ENCODE data around the gene STXBP6.

The STXBP6 gene

DNA sequence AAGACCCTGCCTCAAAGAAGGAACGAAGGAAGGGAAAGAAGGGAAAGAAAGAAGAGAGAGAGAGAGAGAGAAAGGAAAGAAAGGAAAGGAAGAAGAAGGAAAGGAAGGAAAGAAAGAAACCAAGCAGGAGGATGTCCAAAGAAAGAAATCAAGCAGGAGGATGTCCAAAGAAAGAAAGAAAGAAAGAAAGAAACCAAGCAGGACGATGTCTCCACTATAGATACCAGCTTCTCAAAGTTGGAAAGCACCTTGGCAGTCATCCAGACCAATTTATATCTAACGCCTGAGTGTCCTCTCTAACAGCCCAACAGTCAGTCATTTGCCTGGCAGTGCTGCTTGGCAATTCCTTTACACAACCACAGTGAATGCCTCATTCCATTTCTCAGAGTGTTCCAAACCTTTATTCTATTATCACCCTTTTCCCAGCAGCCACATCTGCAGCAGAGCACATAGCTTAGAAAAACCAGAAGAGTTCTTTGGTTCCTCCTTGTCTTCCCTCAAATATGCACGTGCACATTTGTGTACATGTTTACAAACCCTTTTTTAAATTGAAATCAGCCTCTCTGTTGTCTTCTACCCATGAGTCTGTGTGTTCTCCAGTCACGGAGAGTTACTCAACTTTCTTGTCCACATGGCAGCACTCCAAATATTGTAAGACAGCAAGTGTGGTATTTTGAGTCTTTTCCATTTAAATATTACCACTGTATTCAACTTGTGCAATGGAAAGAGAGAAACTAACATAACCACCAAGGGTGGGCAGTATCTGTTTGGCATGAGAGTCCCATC, 138.4 kb downstream of the STXBP6 start:
- no peak for DNase-seq

DNA sequence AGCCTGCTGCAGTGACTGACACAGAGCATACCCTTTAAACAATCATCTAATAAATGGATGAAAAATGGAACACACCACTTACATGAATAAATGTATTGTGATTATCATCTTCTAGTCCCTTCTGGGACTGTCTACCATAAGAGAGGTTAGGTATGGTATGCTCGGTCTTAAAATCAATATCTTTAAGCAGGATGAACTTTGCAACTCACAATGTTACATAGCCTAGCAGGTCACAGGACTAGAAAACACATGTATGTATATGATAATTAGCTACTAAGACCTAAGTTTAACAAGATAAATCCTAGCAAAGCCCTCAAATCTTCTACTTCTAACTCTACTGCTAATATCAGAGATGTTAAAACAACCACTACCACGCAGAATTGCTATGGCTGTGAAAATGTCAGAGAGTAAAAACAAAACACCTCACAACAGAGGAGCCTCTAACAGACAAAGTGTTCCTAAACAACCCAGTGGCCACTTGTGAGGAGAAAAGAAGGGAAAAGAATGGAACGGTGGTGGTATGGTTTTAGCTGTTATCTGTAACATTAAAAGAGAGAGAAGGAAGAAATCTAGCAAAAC, 139.4 kb downstream of the STXBP6 start:
- no peak for DNase-seq

DNA sequence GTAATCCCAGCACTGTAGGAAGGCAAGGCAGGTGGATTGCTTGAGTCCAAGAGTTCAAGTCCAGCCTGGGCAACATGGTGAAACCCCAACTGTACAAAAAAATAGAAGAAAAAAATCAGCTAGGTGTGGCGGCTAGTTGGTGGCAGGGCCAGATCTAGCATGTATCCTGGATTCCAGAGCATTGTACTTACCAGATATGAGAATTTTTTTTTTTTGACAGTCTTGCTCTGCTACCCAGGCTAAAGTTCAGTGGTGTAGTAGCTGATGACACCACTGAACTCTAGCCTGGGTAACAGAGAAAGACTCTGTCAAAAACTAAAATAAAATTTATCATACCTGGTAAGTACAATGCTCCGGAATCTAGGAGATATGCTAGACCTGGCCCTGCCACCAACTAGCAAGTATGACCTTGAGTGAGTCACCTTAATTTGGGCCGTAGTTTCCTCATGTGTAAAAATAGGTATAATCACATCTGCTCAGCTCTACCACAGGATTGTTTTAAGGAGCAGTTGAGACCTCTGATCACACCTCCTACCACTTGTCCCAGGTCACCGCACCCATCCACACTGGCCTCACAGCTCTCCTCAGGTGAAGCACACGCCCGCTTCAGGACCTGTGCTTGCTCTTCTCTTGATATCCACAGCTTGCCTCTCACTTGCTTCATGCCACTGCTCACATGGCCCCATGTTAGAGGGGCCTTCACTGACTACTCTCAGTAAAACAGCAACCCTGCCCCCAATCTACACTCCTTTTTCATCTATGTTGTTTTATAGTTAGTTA, 140.2 kb downstream of the STXBP6 start:
- no peak for DNase-seq

DNA sequence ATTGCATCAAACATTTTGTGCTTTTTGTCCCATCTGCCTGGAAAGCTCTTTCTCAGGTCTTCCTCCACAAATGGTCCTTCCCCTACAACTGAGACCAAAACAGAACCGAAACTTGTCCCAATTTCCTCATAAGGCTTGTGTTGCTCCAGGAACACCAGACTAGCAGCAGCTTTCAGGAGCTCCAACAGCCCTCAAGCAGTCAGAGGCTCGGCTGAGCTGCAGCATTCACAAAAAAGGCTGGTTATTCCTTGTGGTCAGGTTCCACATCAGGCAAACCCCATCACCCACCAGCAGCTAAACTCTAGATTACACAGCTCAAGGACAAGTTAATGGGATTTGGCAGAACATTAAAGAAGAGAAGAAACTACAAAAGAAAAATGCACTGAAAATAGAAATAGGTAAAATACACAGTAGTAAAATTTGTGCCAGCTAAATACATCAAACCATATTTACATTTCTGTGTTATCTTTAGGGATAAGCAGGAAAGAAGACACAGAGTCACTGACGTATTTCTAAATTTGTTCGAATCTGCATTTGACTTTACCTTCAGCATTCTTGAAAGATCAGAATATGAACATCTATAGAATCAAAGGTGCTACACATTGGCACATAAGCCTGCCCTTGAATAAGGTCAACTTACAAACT, 141.2 kb downstream of the STXBP6 start:
- DNase-seq = no peak

GRCh38 chr14:24904533-24904932, 145.4 kb downstream of the STXBP6 start:
- DNase-seq = no peak

GRCh38 chr14:24903337-24903736, 146.6 kb downstream of the STXBP6 start:
- DNase-seq = no peak

DNA sequence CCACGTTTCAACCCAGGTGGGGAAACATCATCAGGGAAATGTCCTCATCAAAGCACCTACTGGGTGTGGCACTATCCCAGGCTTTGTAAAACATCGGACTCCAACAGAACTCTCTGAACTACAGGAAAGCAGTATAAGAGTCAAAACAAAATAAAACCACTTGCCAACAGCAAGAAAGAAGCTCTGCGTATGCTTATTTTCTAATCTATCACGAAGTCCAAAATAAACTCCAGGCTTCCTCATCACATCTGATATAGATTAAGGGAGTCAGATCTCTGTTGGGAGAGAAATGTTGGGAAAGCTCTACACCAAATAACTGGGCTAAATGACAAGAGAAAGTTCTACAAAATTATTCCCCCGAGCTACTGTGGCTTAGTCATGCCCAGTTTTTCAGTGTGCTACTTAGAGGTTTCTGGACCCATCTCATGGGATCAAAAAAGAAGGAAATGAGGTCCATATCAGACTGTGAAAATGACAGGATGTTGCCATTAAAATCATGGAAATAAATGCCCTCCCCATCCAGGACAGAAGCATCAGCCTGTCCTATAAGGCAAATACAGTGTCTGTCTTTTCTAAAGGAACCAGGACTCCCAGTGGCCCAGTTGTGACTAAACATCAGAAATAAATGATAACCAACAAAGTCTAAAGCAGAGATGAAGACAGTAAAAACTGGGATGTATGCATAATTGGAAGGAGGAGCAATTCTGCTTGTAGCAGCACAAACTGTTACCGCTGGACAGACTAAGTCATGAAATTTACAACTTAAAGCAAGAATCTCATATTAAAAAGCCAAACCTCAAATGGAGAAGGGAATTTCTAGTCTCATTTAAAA, 149.5 kb downstream of the STXBP6 start:
- DNase-seq = no peak

DNA sequence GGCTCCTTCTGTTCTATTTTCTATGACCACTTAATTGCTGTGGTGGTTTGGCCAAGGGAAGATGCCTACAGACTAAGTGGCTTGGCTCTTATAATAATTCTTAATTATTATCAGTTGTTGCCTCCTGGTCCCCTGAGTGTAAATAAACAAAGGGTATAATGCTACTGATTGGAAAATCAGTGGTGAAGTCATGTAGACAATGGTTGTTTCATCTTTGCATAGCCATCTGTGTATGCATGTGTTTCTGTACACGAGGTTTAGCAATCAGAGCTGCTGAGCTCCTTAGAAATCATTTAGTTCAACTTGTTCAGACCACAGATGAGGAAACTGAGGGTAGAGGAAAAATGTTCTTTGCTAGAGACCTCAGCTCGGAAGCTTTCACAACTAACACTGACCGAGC, 152.2 kb downstream of the STXBP6 start:
- no peak for DNase-seq

DNA sequence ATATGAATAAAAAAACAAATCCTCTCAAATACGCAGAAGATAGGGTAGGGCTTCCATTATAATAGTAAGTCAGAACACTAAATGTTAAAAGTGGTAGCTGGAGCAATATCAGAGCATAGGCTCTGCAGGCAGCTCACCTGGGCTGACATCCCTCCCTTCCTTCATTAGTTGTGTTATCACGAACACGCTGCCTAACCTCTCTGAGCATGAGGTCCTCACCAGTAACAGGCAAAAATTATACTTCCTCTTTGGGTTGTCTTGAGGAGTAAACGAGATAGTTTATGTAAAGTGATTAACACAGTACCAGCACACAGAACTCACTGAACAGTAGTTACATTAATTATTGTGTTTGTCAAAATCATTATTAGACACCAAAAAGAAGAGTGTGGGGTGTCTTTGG, 154.3 kb downstream of the STXBP6 start:
- no peak for DNase-seq

GRCh38 chr14:24895243-24895583, 154.7 kb downstream of the STXBP6 start:
- DNase-seq = no peak

- DNase-seq = no peak
Measured at GRCh38 chr14:24894583-24895242, 155.2 kb downstream of the STXBP6 start.

DNA sequence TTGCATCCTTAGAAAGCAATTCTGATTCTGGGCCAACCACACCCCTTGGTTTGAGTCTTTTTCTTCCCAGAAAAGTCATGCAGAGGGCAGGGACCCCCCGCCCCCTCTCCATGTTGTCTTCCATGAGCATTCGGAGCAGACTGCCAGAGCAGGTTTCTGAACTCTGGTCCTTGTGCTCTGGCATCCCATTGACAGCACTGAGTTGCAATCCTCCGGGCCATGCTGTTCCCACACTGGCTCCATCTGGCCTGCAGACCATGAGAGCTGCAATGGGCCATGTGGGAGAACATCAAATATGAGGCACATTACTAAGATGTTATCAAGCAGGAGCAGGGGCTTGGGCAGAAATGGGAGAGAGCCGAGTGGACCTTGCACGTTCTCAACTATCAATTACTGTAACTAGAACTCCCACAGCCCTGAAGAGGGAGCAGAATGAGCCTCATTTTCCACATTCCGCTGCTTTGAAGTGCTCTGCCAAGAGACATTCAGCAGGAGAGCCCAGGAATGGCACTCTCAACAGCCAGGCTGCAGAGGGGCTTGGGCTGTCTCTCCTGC, 157.4 kb downstream of the STXBP6 start:
- DNase-seq = no peak

- no peak for DNase-seq
Measured at GRCh38 chr14:24891987-24892496, 157.9 kb downstream of the STXBP6 start.

- DNase-seq = no peak
Measured at GRCh38 chr14:24890716-24891115, 159.2 kb downstream of the STXBP6 start.

DNA sequence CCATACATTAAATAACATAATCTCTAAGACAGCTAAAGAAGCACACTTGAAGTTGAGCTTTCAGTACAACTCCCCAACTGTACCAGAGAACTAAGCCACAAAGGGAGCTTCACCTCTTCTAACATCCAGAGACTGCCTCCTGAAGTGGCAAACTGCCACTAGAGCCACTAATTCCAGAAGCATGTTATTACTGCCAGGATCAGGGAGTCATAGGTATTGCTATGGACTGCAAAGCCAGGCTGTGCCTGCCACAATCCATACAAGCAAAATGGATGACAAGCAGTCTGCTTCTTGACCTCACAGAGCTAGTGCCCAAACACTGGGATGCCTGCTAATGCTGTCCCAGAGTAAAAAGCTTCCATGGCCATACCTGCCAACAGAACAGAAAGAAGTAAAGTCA, 160.1 kb downstream of the STXBP6 start:
- DNase-seq = no peak

DNA sequence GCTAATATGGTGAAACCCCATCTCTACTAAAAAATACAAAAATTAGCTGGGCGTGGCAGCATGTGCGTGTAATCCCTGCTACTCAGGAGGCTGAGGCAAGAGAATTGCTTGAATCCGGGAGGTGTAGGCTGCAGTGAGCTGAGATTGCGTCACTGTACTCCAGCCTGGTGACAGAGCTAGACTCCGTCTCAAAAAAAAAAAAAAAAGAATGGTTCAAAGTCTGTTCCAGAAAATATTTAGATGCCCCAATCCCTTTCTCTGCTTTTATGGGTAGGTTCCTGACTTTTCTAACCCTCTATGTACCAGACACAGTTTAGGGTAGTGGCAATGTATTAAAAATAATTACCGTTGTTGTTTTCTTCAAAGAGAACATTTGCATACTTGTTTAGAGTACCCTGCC, 161.4 kb downstream of the STXBP6 start:
- no peak for DNase-seq

DNA sequence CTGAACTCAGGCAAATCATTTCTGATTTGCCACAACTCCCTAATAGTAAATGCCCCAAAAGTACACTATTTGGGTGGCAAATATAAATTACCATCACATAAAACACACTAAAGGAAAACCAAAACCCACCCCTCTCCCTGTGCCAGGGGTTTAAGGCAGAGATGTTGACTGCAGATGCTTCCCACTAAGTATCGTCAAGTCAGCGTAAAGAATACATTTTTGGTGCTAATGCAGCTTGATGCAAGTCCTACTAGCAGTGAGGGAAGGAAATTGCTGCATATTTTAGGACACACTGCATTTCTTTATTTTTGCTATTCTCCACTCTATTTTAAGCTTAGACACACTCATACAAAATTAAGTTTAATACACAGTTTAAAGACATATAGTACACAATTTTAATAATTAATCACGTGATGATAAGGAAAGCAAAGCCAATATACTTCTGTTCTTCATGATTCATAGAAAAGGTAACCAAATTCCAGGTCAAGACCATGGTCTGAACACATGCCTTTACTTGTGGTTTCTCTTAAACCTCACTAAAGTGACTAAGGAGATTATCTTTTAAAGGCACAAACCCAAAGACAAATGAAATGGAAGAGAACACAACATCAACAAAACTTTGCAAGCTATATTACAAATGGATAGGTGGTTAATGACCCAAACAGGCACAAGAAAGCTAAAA, 162.2 kb downstream of the STXBP6 start:
- DNase-seq = no peak

DNA sequence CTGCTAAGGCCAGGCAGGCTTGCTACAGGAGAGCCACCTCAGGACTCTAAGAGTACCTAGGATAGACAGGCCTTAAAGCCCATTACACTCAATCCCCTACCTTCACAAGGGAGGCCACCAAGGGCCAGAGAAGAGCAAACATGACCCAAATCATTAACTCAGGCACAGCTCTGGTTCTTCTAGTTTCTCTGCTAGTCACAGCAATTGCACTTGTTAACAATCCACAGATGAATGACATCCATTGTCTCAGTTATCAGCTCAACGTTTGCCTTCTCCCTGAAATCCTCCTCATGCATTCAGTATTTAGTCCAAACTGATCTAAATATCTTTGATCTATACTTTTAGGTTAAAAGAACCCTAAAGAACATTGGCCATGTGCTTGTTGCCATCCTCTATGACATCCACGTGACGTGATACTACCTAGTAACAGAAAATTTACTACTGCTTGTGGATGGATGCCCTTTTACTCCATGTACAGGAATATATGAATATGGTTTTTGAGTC, 164.5 kb downstream of the STXBP6 start:
- no peak for DNase-seq

DNA sequence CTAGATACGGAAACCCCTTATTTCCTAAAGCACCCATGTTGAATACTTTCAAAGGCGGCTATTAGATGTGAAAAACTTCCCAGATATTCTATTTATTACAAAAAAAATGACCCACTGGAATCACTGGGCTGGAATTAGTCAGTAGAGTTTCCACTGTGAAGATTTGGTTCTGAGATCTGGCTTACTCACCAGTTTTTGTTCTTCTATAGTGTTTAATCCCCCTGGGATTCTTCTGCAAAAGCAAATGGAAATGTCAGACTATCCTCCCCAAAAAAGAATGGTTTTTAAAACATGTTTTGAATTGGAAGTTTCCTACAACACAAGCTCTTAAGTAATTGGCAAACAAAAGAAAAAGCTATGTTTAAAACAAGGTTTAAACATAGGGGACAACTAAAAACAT, 166.4 kb downstream of the STXBP6 start:
- no peak for DNase-seq

- DNase-seq = no peak
Measured at GRCh38 chr14:24881116-24881893, 168.6 kb downstream of the STXBP6 start.
